GM18868 (cell line): ENCODE results near the gene HCRTR2.
"Not testable (repeated sequence)": the region's sequence is repeated elsewhere in the genome, so short reads cannot be mapped to it uniquely, and the experiment has no call there.

ENCODE experiments used
- ATAC-seq: cut with Tn5 transposase; IDR thresholded peaks from one replicate; pipeline ENCODE4 v1.9.1; 2021; ENCODE audit warnings: mild to moderate bottlenecking, moderate library complexity; ENCODE audit not compliant: unreplicated experiment

HCRTR2 gene

DNA sequence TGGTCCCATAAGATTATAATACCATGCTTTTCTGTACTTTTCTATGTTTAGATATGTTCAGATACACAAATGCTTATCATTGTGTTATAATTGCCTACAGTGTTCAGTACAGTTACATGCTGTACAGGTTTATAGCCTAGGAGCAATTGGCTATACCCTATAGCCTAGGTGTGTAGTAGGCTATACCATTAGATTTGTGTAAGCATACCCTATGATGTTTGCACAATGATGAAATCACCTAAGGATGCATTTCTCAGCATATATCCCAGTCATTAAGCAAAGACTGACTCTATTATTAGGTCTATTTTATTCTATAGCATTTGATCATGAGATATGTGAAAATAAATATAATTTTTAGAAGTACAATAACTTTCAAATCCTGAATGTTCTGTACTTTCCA, 36.6 kb downstream of the HCRTR2 start:
- no peak for ATAC-seq

DNA sequence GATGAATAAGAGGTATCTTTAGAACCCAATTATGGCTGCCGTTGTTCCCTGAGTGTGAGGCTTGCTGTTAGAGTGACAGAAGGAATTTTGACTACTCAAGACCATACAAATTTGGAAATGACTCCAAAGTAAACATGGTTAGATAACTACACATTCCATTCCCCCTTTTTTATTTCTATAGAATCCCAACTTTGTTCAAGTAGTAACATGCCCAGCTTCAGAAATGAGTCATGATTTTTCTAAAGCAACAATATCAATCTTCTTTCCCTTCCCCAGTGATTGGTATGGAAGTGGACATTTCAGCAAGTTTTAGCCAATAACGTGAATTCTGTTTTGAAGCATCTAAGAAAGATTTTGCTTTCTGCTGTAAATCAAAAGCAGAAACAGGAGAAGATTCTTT, 37.8 kb downstream of the HCRTR2 start:
- no peak for ATAC-seq

DNA sequence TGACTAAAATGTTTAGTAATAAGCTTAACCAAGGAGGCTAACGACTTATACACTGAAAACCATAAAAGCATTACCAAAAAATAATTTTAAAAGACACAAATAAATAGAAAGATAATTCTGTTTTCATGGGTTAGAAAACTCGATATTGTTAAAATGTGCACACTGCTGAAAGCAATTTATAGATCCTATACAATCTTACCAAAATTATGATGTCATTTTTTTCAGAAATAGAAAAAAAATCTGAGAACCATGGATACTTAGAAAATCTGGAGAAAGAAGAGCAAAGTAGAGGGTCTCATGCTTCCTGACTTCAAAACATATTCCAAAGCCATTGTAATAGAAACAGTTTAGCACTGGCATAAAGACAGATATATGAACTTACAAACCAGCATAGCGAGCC, 46.6 kb downstream of the HCRTR2 start:
- ATAC-seq: no peak

DNA sequence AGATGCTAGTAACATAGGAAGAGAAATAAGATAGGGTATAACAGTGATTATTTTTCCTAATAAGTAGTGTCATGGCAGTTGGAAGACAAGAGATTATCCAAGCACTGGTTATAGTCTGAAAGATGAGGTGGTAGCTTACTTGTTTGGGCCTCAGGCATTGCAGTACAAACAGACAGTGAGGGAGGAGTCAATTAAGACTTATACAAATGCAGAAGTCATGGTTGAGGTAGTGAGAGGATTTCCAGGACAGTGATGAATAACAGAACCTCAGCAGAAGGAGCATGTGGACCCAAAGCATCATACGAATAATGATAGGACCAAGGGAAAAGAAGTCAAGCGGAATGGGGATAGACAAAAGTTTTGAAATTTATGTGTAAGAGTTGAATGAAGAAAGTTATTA, 53.5 kb downstream of the HCRTR2 start:
- ATAC-seq: no peak

DNA sequence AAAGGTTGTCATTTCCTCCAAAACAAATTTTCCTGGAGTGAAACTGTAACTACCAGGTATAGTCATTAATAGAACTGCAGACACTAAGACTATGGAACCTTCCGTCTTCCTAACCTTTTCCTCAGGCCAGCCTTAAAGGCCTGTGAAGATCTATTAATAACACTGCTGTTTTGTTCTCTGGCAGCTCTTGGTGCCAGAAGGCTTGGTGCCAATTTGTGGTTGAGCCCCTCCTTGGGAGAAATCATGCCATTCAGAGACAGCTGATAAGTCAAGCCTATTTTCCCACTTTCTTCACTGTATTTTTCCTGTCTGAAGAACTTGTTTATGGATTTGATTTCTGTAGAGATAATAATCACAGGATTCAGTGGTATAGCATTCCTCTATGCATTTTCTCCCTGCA, 64.8 kb downstream of the HCRTR2 start:
- ATAC-seq: no peak

DNA sequence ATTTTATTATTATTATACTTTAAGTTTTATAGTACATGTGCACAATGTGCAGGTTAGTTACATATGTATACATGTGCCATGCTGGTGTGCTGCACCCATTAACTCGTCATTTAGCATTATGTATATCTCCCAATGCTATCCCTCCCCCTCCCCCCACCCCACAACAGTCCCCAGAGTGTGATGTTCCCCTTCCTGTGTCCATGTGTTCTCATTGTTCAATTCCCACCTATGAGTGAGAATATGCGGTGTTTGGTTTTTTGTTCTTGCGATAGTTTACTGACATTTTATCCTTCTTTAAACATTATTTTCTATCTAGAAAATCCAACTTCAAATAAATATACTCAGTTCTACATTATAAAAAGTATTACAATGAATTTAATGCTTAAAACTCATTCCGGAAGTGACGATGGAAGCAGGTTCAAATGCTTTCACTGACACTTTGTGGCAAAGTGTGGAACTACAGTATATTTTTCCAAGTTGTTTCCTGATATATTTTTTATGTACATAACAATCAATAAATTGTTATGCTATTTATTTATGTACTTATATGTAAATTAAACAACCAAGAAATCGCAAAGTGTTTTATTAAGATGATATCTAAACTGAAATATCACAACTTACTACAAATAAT, 66.8 kb downstream of the HCRTR2 start:
- peak; percentile 68 for ATAC-seq

DNA sequence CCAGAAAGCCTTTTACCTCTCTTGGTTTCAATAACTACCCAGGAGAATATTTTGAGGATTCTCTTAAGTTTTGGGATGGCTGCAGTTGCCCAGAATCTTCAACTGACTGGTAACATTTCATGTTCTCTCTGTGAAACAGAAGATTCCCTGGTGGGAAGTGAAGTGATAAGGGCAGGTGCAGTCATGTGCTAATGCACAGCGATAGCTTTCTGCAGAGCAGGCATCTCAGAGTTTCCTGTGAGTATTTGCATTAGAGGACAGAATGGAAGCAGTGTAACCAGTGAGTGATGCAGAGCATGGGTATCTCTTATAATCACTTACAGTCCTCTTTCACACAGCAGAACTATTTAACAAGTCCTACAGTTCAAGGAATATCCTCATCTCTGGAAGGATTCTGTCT, 76.1 kb downstream of the HCRTR2 start:
- ATAC-seq: no peak

DNA sequence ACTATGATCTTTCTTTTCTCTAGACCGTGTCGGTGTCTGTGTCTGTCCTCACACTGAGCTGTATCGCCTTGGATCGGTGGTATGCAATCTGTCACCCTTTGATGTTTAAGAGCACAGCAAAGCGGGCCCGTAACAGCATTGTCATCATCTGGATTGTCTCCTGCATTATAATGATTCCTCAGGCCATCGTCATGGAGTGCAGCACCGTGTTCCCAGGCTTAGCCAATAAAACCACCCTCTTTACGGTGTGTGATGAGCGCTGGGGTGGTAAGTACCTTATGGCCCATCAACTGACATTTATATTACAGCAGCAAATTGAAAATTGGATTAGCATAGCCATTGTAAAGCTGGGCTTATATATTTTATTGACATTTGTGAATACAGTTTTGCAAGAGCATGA, 80.8 kb downstream of the HCRTR2 start:
- ATAC-seq: no peak

DNA sequence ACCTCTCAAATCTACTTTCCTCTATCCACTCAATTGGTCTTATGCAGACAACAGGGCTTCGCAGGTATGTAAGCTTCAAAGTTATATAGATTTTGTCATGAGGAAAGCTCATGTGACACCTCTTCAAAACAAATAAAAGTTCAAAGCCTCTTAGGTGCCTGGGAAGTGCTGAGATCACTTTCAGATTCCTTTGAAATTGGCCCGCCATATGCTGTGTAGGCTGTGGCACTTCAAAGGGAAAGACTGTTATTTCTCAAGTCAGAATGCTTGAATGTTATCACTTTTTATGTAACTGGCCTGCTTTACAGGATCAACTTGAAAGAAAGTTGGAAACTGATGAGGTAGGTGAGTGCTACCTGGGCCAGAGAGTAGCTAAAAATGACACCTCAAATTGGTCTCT, 85.9 kb downstream of the HCRTR2 start:
- ATAC-seq: no peak

DNA sequence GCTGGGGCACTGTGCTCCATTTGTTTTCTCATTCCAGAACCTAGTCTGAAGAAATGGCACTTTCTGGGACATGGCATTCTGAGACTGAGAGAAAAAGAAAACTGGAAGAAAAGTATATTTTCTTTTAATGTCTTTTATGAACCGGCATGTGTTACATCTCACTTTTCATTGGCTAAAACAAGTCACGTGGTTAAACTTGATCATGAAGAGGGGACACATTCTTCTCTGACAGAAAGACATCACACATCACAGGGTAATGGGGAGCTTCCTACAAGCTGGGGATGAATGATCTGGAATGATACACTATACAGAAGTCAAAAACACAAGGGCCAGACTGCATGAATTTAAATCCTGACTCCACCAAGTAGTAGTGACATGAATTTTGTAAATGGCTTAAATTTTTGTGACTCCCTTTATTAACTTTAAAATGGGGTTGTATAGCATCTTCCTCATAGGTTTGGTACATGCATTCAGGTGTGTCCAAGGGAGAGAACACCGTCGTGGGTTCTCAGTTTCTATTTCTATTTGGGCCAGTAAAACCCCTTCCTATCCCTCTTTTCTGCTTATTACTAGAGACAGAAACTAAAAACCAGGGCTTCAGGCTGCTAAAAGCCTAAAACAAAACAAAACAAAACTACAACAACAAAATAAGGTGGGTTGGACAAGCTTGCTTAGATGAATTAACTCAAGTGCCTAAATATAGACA, 91.2 kb downstream of the HCRTR2 start:
- no peak for ATAC-seq

GRCh38 chr6:55266896-55267295, 92.6 kb downstream of the HCRTR2 start:
- ATAC-seq: no peak

- peak; percentile 84 for ATAC-seq
Measured at GRCh38 chr6:55276745-55277530, 102.6 kb downstream of the HCRTR2 start.

DNA sequence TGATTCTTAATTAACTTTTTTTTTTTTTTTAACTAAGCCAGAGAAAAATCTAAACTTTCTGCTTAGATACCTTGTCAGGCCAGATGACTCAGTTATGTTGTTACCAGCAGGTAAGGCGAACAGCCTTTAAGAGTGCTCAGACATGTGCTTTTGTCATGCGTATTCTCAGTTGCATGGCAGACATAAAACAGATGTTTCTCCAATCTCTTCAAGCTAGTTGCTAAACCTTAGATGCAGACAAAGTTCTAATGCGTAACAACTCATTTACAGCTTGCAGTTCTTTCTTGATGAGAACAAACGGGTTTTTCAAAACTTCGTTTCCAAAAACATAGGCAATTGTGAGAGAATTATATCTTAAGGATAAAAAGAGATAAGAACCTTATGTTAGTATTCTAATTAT, 103.3 kb downstream of the HCRTR2 start:
- no peak for ATAC-seq

- no peak for ATAC-seq
Measured at GRCh38 chr6:55281215-55281614, 106.9 kb downstream of the HCRTR2 start.

- no peak for ATAC-seq
Measured at GRCh38 chr6:55282115-55282514, 107.8 kb downstream of the HCRTR2 start.

DNA sequence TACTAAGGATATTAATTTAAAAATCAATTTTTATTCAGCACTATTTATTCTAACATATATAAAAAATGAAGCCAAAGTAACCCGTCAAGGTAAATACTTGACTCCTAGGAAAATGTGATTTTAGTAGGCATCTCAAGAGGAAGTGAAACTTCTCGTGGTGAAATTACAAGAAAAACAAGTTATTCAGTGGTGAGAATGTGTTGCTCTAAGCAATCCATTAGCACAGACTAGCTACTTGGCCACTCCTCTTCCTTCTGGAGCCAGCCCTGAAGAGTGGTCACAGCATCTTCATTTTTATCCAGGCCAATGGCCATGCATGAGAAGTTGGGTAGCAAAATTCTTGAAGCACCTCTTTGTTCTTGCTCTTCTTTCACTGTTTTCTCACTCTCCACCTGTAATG, 112.5 kb downstream of the HCRTR2 start:
- peak; percentile 69 for ATAC-seq

- ATAC-seq: no peak
Measured at GRCh38 chr6:55290736-55291135, 116.4 kb downstream of the HCRTR2 start.

DNA sequence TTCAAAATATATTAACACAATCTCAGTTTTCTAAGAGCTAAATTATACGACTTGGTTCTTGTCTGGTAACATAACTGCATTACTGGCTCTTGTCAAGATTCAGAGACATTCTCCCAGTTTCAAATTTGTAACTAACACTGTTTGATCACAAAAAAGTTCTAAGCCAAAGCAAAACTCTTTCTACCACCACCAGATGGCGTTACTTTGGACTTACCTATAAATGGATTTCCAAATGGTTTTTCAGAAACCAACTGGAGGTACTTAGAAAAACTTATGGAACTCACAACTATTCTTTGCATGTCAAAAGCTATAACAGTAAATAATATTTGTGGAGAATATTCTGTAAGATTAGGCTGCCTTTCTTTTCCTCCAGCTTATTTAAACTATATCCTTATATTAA, 118.8 kb downstream of the HCRTR2 start:
- ATAC-seq: no peak

DNA sequence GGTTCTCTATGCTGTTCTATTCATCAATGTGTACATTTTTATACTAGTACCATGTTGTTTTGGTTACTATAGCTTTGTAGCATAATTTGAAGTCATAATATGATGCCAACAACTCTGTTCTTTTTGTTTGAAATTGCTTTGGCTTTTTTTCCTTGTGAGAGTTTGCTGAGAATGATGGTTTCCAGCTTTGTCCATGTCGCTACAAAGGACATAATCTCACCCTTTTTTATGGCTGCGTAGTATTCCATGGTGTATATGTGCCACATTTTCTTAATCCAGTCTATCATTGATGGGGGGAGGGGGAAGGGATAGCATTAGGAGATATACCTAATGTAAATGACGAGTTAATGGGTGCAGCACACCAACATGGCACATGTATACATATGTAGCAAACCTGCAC, 122.9 kb downstream of the HCRTR2 start:
- ATAC-seq: not testable (repeated sequence)

DNA sequence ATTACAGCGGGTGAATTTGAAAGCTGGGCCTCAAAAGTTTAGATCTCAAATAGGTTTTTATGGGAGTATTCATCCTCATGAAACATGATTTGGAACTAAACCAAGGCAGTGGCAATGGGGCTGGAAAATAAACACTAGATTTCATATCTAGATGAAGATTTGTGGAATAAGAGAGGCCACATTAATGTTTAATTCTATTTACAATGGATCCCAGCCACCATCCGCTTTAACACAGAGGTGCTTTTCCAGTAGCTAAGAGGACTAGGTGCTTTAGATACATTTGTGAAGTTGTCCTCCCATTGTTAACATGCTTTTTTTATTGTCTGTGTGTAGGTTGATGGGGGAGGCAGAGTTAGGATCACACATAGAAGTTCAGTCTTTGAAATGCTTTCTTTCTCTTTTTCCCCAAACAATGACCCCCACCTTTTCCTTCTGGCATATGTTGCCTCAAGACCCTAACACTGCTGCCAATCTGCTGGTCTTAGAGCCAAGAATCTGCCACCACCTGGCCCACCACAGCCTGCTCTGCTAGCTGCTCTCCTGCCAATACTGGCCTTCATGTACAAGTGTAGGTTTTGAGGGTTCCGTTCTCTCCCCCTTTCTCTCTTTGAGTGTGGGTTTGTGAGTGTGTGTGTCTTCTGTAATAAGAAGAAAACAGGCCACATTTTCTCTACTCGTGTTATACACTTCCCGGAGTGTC, 125.1 kb downstream of the HCRTR2 start:
- ATAC-seq: no peak

- ATAC-seq: no peak
Measured at GRCh38 chr6:55304747-55305146, 130.4 kb downstream of the HCRTR2 start.
